Activated T-helper 17 cell treated with anti-CD3 and anti-CD28 coated beads, Interleukin-2, amount 50 U/mL, for 72 hours (primary cell): ENCODE data around the gene EFCAB6. TPM values are rescaled to one million over a fixed set of nuclear protein-coding genes. Genes with fewer than 3 reads are reported as not detected.

ENCODE experiments used
- ATAC-seq: fragments of 150-1000 bp; cut with Tn5 transposase; replicated peaks from 2 replicates; pipeline ENCODE4 v1.10.0; 2021; ENCODE audit warnings: mild to moderate bottlenecking, moderate library complexity
- H3K27ac Mint-ChIP-seq: one replicate; pipeline ENCODE4 v1.8.0; 2022; ENCODE audit warnings: mixed read lengths
- H3K27me3 Mint-ChIP-seq: one replicate; pipeline ENCODE4 v1.8.0; 2022; ENCODE audit warnings: mixed read lengths
- H3K36me3 Mint-ChIP-seq: one replicate; pipeline ENCODE4 v1.8.0; 2022; ENCODE audit warnings: low read depth, mild to moderate bottlenecking, mixed read lengths
- H3K4me1 Mint-ChIP-seq: one replicate; pipeline ENCODE4 v1.8.0; 2022; ENCODE audit warnings: mixed read lengths
- H3K4me3 Mint-ChIP-seq: one replicate; pipeline ENCODE4 v1.8.0; 2022; ENCODE audit warnings: mild to moderate bottlenecking, mixed read lengths
- H3K9me3 Mint-ChIP-seq: one replicate; pipeline ENCODE4 v1.8.0; 2022; ENCODE audit warnings: mixed read lengths
- total RNA-seq, 2 donors: library from RNA; stranded (reverse); gene quantifications; one replicate each; pipeline ENCODE4 v1.2.3, GENCODE V29; 2022

EFCAB6 gene
- total RNA-seq, 2 donors from 2014 or later, result 0.09 TPM; not detected in 1

GRCh38 chr22:43592476-43592875 is 219.6 kb downstream of the EFCAB6 start:
- no peak overlapping the region for H3K27ac Mint-ChIP-seq
- no peak overlapping the region for H3K4me3 Mint-ChIP-seq
- H3K9me3 Mint-ChIP-seq, result peaks cover 17% of the 10 kb centered on the region
- H3K36me3 Mint-ChIP-seq, result no peaks in the 10 kb centered on the region
- H3K27me3 Mint-ChIP-seq, result peaks cover 28% of the 10 kb centered on the region
- no peak for ATAC-seq
- no peaks in the 10 kb centered on the region for H3K4me1 Mint-ChIP-seq

GRCh38 chr22:43591380-43591779 is 220.7 kb downstream of the EFCAB6 start:
- no peak for ATAC-seq
- no peaks in the 10 kb centered on the region for H3K36me3 Mint-ChIP-seq
- peaks cover 29% of the 10 kb centered on the region for H3K27me3 Mint-ChIP-seq
- H3K4me3 Mint-ChIP-seq, result no peak overlapping the region
- no peaks in the 10 kb centered on the region for H3K4me1 Mint-ChIP-seq
- H3K9me3 Mint-ChIP-seq, result peaks cover 17% of the 10 kb centered on the region
- H3K27ac Mint-ChIP-seq, result no peak overlapping the region

GRCh38 chr22:43587574-43587973 is 224.5 kb downstream of the EFCAB6 start:
- no peak overlapping the region for H3K27ac Mint-ChIP-seq
- no peak overlapping the region for H3K4me3 Mint-ChIP-seq
- ATAC-seq, result no peak
- H3K27me3 Mint-ChIP-seq, result peaks cover 29% of the 10 kb centered on the region
- peaks cover 3% of the 10 kb centered on the region for H3K9me3 Mint-ChIP-seq
- H3K4me1 Mint-ChIP-seq, result no peaks in the 10 kb centered on the region
- H3K36me3 Mint-ChIP-seq, result no peaks in the 10 kb centered on the region

- Mint-ChIP-seq H3K4me1 (no peaks in the 10 kb centered on the region), H3K9me3 (peaks cover 6% of the 10 kb centered on the region), H3K27ac (no peak overlapping the region), H3K27me3 (peaks cover 32% of the 10 kb centered on the region), H3K4me3 (no peak overlapping the region), H3K36me3 (no peaks in the 10 kb centered on the region)
- no peak for ATAC-seq
Measured at GRCh38 chr22:43583501-43583900, 228.6 kb downstream of the EFCAB6 start.

GRCh38 chr22:43582394-43582793 is 229.7 kb downstream of the EFCAB6 start:
- no peak overlapping the region for H3K4me3 Mint-ChIP-seq
- H3K9me3 Mint-ChIP-seq, result peaks cover 6% of the 10 kb centered on the region
- H3K4me1 Mint-ChIP-seq, result no peaks in the 10 kb centered on the region
- H3K27me3 Mint-ChIP-seq, result peaks cover 27% of the 10 kb centered on the region
- no peak for ATAC-seq
- H3K36me3 Mint-ChIP-seq, result no peaks in the 10 kb centered on the region
- no peak overlapping the region for H3K27ac Mint-ChIP-seq

- Mint-ChIP-seq H3K4me1 (no peaks in the 10 kb centered on the region), H3K27ac (no peak overlapping the region), H3K9me3 (peaks cover 6% of the 10 kb centered on the region), H3K27me3 (peaks cover 20% of the 10 kb centered on the region), H3K36me3 (no peaks in the 10 kb centered on the region), H3K4me3 (no peak overlapping the region)
- ATAC-seq, result no peak
Measured at GRCh38 chr22:43580271-43580750, 231.8 kb downstream of the EFCAB6 start.

- Mint-ChIP-seq H3K36me3 (no peaks in the 10 kb centered on the region), H3K4me1 (no peaks in the 10 kb centered on the region), H3K4me3 (no peak overlapping the region), H3K9me3 (no peaks in the 10 kb centered on the region), H3K27me3 (peaks cover 12% of the 10 kb centered on the region), H3K27ac (no peak overlapping the region)
- ATAC-seq, result no peak
Measured at GRCh38 chr22:43574738-43575137, 237.4 kb downstream of the EFCAB6 start.

- ATAC-seq, result no peak
- Mint-ChIP-seq H3K27me3 (peaks cover 12% of the 10 kb centered on the region), H3K9me3 (no peaks in the 10 kb centered on the region), H3K4me1 (no peaks in the 10 kb centered on the region), H3K27ac (no peak overlapping the region), H3K4me3 (no peak overlapping the region), H3K36me3 (no peaks in the 10 kb centered on the region)
Measured at GRCh38 chr22:43572710-43573109, 239.4 kb downstream of the EFCAB6 start.

GRCh38 chr22:43571181-43571580 is 240.9 kb downstream of the EFCAB6 start:
- ATAC-seq, result no peak
- H3K27ac Mint-ChIP-seq, result no peak overlapping the region
- no peaks in the 10 kb centered on the region for H3K36me3 Mint-ChIP-seq
- peaks cover 12% of the 10 kb centered on the region for H3K27me3 Mint-ChIP-seq
- no peaks in the 10 kb centered on the region for H3K9me3 Mint-ChIP-seq
- H3K4me3 Mint-ChIP-seq, result no peak overlapping the region
- H3K4me1 Mint-ChIP-seq, result no peaks in the 10 kb centered on the region

- peaks cover 12% of the 10 kb centered on the region for H3K27me3 Mint-ChIP-seq
- H3K4me3 Mint-ChIP-seq, result no peak overlapping the region
- no peaks in the 10 kb centered on the region for H3K4me1 Mint-ChIP-seq
- no peak for ATAC-seq
- H3K36me3 Mint-ChIP-seq, result no peaks in the 10 kb centered on the region
- no peaks in the 10 kb centered on the region for H3K9me3 Mint-ChIP-seq
- H3K27ac Mint-ChIP-seq, result no peak overlapping the region
Measured at GRCh38 chr22:43570531-43571165, 241.5 kb downstream of the EFCAB6 start.

- Mint-ChIP-seq H3K27me3 (peaks cover 12% of the 10 kb centered on the region), H3K9me3 (no peaks in the 10 kb centered on the region), H3K27ac (no peak overlapping the region), H3K36me3 (no peaks in the 10 kb centered on the region), H3K4me1 (no peaks in the 10 kb centered on the region), H3K4me3 (no peak overlapping the region)
- no peak for ATAC-seq
Measured at GRCh38 chr22:43569111-43569510, 243.0 kb downstream of the EFCAB6 start.

GRCh38 chr22:43567691-43568324 is 244.3 kb downstream of the EFCAB6 start:
- ATAC-seq, result no peak
- Mint-ChIP-seq H3K9me3 (no peaks in the 10 kb centered on the region), H3K27ac (no peak overlapping the region), H3K4me3 (no peak overlapping the region), H3K36me3 (no peaks in the 10 kb centered on the region), H3K27me3 (peaks cover 9% of the 10 kb centered on the region), H3K4me1 (no peaks in the 10 kb centered on the region)

GRCh38 chr22:43566561-43567332 is 245.4 kb downstream of the EFCAB6 start:
- H3K36me3 Mint-ChIP-seq, result no peaks in the 10 kb centered on the region
- no peaks in the 10 kb centered on the region for H3K9me3 Mint-ChIP-seq
- no peak overlapping the region for H3K4me3 Mint-ChIP-seq
- ATAC-seq, result no peak
- H3K27me3 Mint-ChIP-seq, result peaks cover 3% of the 10 kb centered on the region
- no peak overlapping the region for H3K27ac Mint-ChIP-seq
- no peaks in the 10 kb centered on the region for H3K4me1 Mint-ChIP-seq

- no peak overlapping the region for H3K4me3 Mint-ChIP-seq
- peaks cover 3% of the 10 kb centered on the region for H3K27me3 Mint-ChIP-seq
- no peaks in the 10 kb centered on the region for H3K36me3 Mint-ChIP-seq
- no peaks in the 10 kb centered on the region for H3K4me1 Mint-ChIP-seq
- no peaks in the 10 kb centered on the region for H3K9me3 Mint-ChIP-seq
- ATAC-seq, result no peak
- H3K27ac Mint-ChIP-seq, result no peak overlapping the region
Measured at GRCh38 chr22:43566021-43566420, 246.1 kb downstream of the EFCAB6 start.

GRCh38 chr22:43564859-43565258 is 247.2 kb downstream of the EFCAB6 start:
- Mint-ChIP-seq H3K36me3 (no peaks in the 10 kb centered on the region), H3K4me1 (no peaks in the 10 kb centered on the region), H3K27ac (no peak overlapping the region), H3K9me3 (no peaks in the 10 kb centered on the region), H3K27me3 (peaks cover 3% of the 10 kb centered on the region), H3K4me3 (no peak overlapping the region)
- no peak for ATAC-seq
